Muscle of back (tissue), 11 donors: ENCODE results near the gene SIM1. TPM values are rescaled to one million over a fixed set of nuclear protein-coding genes. Genes with fewer than 3 reads are reported as not detected.
"Not testable (repeated sequence)": the region's sequence is repeated elsewhere in the genome, so short reads cannot be mapped to it uniquely, and the experiment has no call there.

Source experiments
- DNase-seq, 3 donors: peaks; one replicate each; pipeline versions ENCODE4 v3.0.0 to v3.0.0-alpha.2; 2013
- polyA plus RNA-seq, 10 donors: library from polyadenylated mRNA; unstranded; fragments of 120-200 nt; gene quantifications; one replicate each; pipeline ENCODE4 v1.2.1, GENCODE V29; 2013; ENCODE audit not compliant: insufficient read length in 10 of 10

SIM1 gene
- polyA plus RNA-seq, 10 donors = 2.1 to 6.9 (median 4.0) TPM

- DNase-seq = peak in 2 of 3 donors; percentile 19 to 41
Observed at GRCh38 chr6:100426744-100427338, 37.9 kb downstream of the SIM1 start.

GRCh38 chr6:100426241-100426640 is 38.5 kb downstream of the SIM1 start:
- no peak for DNase-seq

DNA sequence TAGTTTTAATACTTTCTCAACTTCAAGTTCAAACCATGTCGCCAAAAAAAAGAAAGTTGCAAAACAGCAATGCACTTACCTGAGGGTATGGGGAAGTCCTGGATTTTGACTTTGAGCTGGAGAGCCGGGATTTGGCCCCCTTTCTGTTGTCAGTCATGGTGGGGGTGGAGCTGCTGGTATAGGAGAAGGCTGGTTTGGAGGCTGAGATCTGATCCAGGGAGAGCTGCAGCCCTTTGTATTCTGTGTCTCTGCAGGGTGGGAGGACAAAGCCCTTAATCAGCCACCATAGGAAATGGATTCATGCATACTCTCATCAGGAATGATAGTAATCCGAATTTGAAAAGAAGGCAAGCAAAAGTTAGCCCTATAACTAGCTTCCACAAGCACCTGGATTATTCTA is 44.0 kb downstream of the SIM1 start:
- no peak for DNase-seq

DNA sequence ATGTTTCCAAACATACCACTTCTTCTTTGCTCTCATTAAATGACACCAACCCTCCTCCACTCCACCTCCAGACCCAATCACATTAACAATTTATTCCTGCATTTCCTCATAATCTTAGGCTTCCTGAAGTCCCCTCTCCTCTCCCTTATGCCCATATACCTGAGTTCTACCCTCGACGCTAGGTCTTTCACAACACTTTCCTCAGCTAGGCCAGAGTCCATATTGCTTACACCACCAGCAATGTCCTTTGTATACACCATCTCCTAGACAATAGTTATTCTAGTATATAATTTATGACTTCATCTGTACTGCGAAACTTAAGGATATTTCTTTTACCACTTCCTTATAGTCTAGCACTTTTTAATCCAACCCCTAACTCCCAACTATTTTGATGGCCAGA is 47.7 kb downstream of the SIM1 start:
- no peak for DNase-seq

GRCh38 chr6:100415768-100416167 is 49.0 kb downstream of the SIM1 start:
- no peak for DNase-seq

DNA sequence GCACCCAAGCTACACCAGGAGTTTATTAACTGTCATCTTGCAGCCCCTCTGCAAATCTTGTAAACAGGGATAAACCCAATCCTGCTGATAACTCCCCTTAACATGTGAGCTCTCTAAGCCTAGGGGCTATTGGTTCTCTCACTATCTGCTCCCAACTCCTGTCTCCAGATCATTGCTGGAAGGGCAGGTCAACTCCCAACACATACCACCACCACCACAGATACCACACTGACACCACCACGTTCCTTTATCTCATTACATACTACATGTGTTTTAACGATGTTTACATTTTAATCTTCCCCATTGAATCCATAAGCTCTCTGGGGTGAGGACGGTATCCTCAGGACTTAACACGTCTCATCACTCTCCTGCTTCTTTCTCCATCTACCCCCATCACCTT is 51.8 kb downstream of the SIM1 start:
- DNase-seq = no peak

- no peak for DNase-seq
Observed at GRCh38 chr6:100404051-100404450, 60.7 kb downstream of the SIM1 start.

- DNase-seq = no peak
Observed at GRCh38 chr6:100393493-100393892, 71.2 kb downstream of the SIM1 start.

DNA sequence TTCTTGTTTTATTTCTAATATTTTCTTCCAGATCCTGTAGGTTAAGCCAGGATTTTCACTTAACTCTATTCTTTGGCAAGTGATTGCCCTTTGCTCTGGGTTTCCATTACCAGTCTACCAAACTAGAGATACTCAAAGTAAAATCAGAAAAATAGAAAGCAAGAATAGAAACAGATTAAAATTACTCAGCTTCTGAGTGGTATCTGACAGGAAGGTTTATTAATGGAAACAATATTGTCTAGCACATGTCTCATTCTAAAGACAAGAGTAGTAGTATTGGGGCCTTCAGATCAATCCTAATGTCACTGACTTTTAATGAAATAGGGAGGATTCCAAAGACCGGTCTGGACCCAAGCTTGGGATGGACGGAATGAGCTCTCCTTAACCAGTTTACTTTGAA is 72.3 kb downstream of the SIM1 start:
- no peak for DNase-seq

DNA sequence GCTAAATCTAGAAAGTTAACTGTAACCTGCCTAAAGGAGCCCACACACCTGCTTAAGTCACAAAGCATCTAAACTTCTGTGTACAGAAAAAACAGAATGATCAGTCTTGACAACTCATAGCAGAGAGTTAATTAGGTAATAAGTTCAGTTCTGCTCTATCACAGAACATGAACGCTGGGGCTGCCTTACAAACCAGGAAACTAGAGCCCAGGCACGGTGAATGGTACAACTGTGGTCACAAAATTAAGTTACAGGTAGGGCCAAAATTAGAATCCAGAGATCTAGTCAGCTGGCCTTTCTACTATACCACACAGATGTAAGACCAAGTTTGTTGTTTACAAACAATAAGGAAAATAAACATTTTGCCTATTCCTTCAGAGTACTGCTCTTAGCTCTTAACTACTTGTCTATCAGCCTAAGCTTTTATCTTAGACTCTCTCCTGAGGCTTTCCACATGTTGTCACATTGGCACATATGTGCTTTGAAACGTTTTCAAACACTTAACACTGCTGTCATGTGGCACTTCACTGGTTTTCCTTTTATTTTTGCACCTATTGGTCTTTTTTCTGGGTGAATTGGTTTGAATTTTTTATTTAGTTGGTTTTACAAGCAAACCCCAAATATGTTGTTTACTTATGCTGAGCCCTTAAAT is 75.7 kb downstream of the SIM1 start:
- no peak for DNase-seq

GRCh38 chr6:100382767-100383195 is 81.9 kb downstream of the SIM1 start:
- DNase-seq = peak in 1 of 3 donors; percentile 5

- DNase-seq = no peak
Observed at GRCh38 chr6:100382031-100382430, 82.7 kb downstream of the SIM1 start.

GRCh38 chr6:100381111-100381510 is 83.6 kb downstream of the SIM1 start:
- DNase-seq = peak in 2 of 3 donors; percentile 21 to 52

GRCh38 chr6:100379386-100379785 is 85.3 kb downstream of the SIM1 start:
- no peak for DNase-seq

- DNase-seq = no peak
Observed at GRCh38 chr6:100378576-100378975, 86.1 kb downstream of the SIM1 start.

GRCh38 chr6:100376103-100376502 is 88.6 kb downstream of the SIM1 start:
- DNase-seq = no peak

GRCh38 chr6:100372326-100373091 is 92.2 kb downstream of the SIM1 start:
- no peak for DNase-seq

DNA sequence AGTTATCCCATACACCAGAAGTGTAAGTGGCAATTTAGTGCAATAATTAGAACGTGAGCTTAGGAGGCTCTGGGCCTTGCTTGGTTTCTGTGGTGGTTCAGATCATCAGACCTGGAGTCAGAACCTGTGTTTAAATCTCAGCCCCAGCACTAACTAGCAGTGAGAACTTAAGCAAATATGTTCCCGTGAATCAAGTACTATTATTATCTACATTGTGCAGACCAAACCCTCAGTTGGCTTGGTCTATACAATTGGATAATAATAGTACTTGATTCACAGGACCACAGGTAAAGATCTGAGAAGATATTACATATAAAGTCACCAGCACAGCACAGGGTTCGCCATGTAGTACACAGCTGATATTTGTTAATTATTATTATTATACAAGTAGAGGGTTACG is 93.1 kb downstream of the SIM1 start:
- DNase-seq = no peak

DNA sequence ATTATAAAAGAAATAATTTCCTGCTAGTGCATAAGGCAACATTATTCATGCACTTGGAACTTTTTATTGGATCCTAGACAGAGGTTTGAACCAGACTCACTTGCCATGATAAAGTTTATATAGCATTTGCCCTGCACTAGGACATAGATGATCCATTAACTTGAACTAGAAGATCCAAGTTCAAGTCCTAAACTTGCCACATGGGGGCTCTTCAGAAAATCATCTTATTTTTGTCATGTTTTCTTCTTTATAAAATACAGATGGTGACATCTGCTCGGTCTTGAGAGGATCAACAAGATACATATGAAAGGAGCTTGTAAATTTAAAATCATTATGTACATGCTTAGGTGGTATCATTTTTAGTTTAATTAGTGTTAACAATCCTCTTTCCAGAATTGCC is 94.5 kb downstream of the SIM1 start:
- DNase-seq = no peak

DNA sequence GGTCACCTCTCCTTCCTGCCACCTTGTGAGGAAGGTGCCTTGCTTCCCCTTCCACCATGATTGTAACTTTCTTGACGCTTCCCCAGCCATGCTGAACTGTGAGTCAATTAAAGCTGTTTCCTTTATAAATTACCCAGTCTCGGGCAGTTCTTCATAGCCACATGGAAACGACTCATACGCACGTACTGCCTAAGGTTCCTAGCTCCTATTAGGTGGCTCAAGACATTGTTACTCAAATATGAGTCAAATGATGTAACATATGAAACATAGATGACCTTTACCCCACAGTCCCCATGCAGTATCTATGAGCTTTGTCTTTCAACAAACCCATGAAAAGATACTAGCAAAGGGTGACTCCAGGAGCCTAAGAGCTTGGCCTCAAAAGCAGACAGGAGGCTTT is 98.3 kb downstream of the SIM1 start:
- peak in 1 of 3 donors; percentile 40 for DNase-seq

- DNase-seq = no peak
Observed at GRCh38 chr6:100363651-100364050, 101.1 kb downstream of the SIM1 start.

DNA sequence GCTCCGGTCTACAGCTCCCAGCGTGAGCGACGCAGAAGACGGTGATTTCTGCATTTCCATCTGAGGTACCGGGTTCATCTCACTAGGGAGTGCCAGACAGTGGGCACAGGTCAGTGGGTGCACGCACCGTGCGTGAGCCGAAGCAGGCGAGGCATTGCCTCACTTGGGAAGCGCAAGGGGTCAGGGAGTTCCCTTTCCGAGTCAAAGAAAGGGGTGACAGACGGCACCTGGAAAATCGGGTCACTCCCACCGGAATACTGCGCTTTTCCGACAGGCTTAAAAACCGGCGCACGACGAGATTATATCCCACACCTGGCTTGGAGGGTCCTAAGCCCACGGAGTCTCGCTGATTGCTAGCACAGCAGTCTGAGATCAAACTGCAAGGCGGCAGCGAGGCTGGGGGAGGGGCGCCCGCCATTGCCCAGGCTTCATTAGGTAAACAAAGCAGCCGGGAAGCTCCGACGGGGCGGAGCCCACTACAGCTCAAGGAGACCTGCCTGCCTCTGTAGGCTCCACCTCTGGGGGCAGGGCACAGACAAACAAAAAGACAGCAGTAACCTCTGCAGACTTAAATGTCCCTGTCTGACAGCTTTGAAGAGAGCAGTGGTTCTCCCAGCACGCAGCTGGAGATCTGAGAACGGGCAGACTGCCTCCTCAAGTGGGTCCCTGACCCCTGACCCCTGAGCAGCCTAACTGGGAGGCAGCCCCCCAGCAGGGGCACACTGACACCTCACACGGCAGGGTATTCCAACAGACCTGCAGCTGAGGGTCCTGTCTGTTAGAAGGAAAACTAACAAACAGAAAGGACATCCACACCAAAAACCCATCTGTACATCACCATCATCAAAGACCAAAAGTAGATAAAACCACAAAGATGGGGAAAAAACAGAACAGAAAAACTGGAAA is 109.7 kb downstream of the SIM1 start:
- not testable (repeated sequence) for DNase-seq
